HG03457 (cell line): ENCODE measurements around the gene DYSF.
"Not testable (repeated sequence)": the region's sequence is repeated elsewhere in the genome, so short reads cannot be mapped to it uniquely, and the experiment has no call there.

Source experiments
- ATAC-seq: cut with Tn5 transposase; IDR thresholded peaks from one replicate; pipeline ENCODE4 v1.9.1; 2021; ENCODE audit warnings: moderate number of reproducible peaks; ENCODE audit not compliant: unreplicated experiment

DYSF gene

GRCh38 chr2:71469403-71470398, 16.3 kb downstream of the DYSF start:
- ATAC-seq, result no peak

- no peak for ATAC-seq
These were observed 17.9 kb downstream of the DYSF start for GRCh38 chr2:71471276-71471675.

GRCh38 chr2:71472019-71472418, 18.7 kb downstream of the DYSF start:
- no peak for ATAC-seq

- ATAC-seq, result no peak
These were observed 20.1 kb downstream of the DYSF start for GRCh38 chr2:71473346-71474031.

GRCh38 chr2:71474116-71474743, 20.9 kb downstream of the DYSF start:
- no peak for ATAC-seq

GRCh38 chr2:71474744-71475397, 21.5 kb downstream of the DYSF start:
- ATAC-seq, result no peak

GRCh38 chr2:71476495-71476894, 23.1 kb downstream of the DYSF start:
- no peak for ATAC-seq

- no peak for ATAC-seq
These were observed 23.9 kb downstream of the DYSF start for GRCh38 chr2:71477231-71477691.

- ATAC-seq, result no peak
These were observed 25.4 kb downstream of the DYSF start for GRCh38 chr2:71478806-71479205.

- ATAC-seq, result no peak
These were observed 25.9 kb downstream of the DYSF start for GRCh38 chr2:71479261-71479660.

- ATAC-seq, result no peak
These were observed 27.8 kb downstream of the DYSF start for GRCh38 chr2:71481111-71481510.

- ATAC-seq, result no peak
These were observed 28.7 kb downstream of the DYSF start for GRCh38 chr2:71482055-71482454.

GRCh38 chr2:71483246-71483645, 29.9 kb downstream of the DYSF start:
- ATAC-seq, result no peak

- no peak for ATAC-seq
These were observed 31.0 kb downstream of the DYSF start for GRCh38 chr2:71484354-71484753.

GRCh38 chr2:71486881-71487640, 33.7 kb downstream of the DYSF start:
- ATAC-seq, result no peak

GRCh38 chr2:71491551-71491950, 38.2 kb downstream of the DYSF start:
- ATAC-seq, result not testable (repeated sequence)

- ATAC-seq, result no peak
These were observed 38.8 kb downstream of the DYSF start for GRCh38 chr2:71492112-71492511.

GRCh38 chr2:71494091-71494490, 40.7 kb downstream of the DYSF start:
- ATAC-seq, result no peak

- no peak for ATAC-seq
These were observed 41.3 kb downstream of the DYSF start for GRCh38 chr2:71494523-71495155.
